Osteoblast (primary cell): ENCODE data around the gene RNU1-2. TPM values are rescaled to one million over a fixed set of nuclear protein-coding genes. Genes with fewer than 3 reads are reported as not detected.
"Not testable (repeated sequence)": the region's sequence is repeated elsewhere in the genome, so short reads cannot be mapped to it uniquely, and the experiment has no call there.

Experiments
- DNase-seq: peaks from one replicate; pipeline ENCODE4 v3.0.0; 2011; ENCODE audit warnings: low spot score, mixed read lengths; ENCODE audit not compliant: insufficient read length; ENCODE audit errors: missing footprints
- H2AFZ ChIP-seq: 2 replicates; pipeline ENCODE4 v1.6.0; 2011; ENCODE audit warnings: mild to moderate bottlenecking, low read length
- H3K27ac ChIP-seq: 2 replicates; pipeline ENCODE4 v1.5.1; 2011; ENCODE audit warnings: mild to moderate bottlenecking, low read depth, low read length, moderate library complexity
- H3K27me3 ChIP-seq: 2 replicates; pipeline ENCODE4 v1.6.0; 2012; ENCODE audit warnings: mild to moderate bottlenecking, control low read depth, inconsistent platforms, low read length, moderate library complexity; ENCODE audit not compliant: insufficient read depth
- H3K36me3 ChIP-seq: 2 replicates; pipeline ENCODE4 v1.5.1; 2011; ENCODE audit warnings: mild to moderate bottlenecking, low read length, control low read depth, moderate library complexity; ENCODE audit not compliant: insufficient read depth
- H3K4me1 ChIP-seq: 2 replicates; pipeline ENCODE4 v1.5.1; 2011; ENCODE audit warnings: mild to moderate bottlenecking, low read length, control low read depth, moderate library complexity; ENCODE audit not compliant: insufficient read depth
- H3K4me2 ChIP-seq: 2 replicates; pipeline ENCODE4 v1.6.0; 2011; ENCODE audit warnings: mild to moderate bottlenecking, low read length; ENCODE audit not compliant: insufficient read depth
- H3K4me3 ChIP-seq: fragments of 200-600 bp; sonication (generic); 3 replicates; pipeline ENCODE4 v1.5.1; 2012; ENCODE audit warnings: mild to moderate bottlenecking, low read length, inconsistent platforms; ENCODE audit not compliant: insufficient read depth
- H3K79me2 ChIP-seq: 2 replicates; pipeline ENCODE4 v1.6.0; 2012; ENCODE audit warnings: mild to moderate bottlenecking, low read length, control low read depth, inconsistent platforms; ENCODE audit not compliant: insufficient read depth
- H3K9me3 ChIP-seq: 2 replicates; pipeline ENCODE4 v1.5.1; 2011; ENCODE audit warnings: low read depth, low read length, control low read depth
- H4K20me1 ChIP-seq: 2 replicates; pipeline ENCODE4 v1.6.0; 2012; ENCODE audit warnings: mild to moderate bottlenecking, low read length, control low read depth; ENCODE audit not compliant: insufficient read depth
- CTCF ChIP-seq: IDR thresholded peaks from 2 replicates; pipeline ENCODE4 v1.5.1; 2011; ENCODE audit warnings: mild to moderate bottlenecking, low read depth, low read length, moderate library complexity; ENCODE audit errors: extremely low read depth
- total RNA-seq: library from RNA; depleted of rRNA; stranded (reverse); fragments of >200 nt; gene quantifications from 2 replicates; pipeline ENCODE4 v1.2.3, GENCODE V29; 2012

RNU1-2 gene
- total RNA-seq, 1 donor: not detected

GRCh38 chr1:16907870-16908758, 12.3 kb downstream of the RNU1-2 start:
- H3K9me3 ChIP-seq: no peaks in the 10 kb centered on the region
- H3K36me3 ChIP-seq: no peaks in the 10 kb centered on the region
- TF ChIP-seq CTCF: no peak
- no peak overlapping the region for H3K4me2 ChIP-seq
- H3K4me1 ChIP-seq: peaks cover 20% of the 10 kb centered on the region
- no peak overlapping the region for H3K4me3 ChIP-seq
- H3K27me3 ChIP-seq: no peaks in the 10 kb centered on the region
- H2AFZ ChIP-seq: no peak overlapping the region
- DNase-seq: peak; percentile 11
- no peaks in the 10 kb centered on the region for H3K79me2 ChIP-seq
- H4K20me1 ChIP-seq: no peaks in the 10 kb centered on the region
- H3K27ac ChIP-seq: no peak overlapping the region

DNA sequence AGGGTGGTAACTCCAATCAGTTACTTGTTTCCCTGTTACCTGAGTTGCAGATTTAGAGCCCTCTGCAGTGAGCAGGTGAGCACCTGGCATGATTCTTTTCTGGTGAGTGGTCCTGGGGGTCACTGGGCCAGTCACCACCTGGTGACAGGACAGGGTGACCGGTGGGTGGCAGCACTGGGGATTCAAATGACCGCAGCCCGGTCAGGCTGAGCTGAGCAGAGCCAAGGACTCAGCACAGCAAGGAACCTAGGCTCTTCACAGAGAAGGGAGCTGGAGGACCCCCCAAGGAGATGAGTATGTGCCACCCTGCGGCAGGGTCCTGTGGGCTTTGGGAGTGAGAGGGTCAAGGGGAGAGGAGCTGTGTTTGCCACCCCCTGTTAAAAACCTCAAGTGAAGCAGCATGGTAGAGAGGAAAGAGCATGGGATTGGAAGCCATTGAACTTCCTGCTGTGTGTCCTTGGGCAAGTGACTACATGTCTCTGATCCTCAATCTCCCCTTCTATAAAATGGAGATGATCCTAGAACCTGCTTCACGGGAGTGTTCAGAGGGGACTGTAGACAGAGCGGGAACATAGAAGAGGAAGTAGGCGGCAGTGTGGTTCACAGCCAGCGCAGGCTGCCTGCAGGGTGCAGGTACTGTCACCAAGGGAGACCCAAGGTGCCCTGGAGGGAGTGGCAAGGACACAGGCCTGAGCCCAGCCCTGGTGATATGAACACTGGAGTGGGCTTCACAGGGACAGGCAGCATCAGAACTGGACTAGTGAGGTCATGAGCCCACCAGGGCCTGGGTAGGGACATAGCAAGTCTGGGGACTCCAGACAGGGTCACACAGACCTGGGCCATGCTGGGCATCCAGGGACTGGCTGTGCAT, 16.3 kb downstream of the RNU1-2 start:
- H3K4me3 ChIP-seq, H2AFZ ChIP-seq, H3K4me2 ChIP-seq, H3K4me1 ChIP-seq, H3K27me3 ChIP-seq, H3K79me2 ChIP-seq, H4K20me1 ChIP-seq, H3K9me3 ChIP-seq, H3K27ac ChIP-seq, H3K36me3 ChIP-seq: not testable (repeated sequence)
- peak; percentile 70 for DNase-seq

DNA sequence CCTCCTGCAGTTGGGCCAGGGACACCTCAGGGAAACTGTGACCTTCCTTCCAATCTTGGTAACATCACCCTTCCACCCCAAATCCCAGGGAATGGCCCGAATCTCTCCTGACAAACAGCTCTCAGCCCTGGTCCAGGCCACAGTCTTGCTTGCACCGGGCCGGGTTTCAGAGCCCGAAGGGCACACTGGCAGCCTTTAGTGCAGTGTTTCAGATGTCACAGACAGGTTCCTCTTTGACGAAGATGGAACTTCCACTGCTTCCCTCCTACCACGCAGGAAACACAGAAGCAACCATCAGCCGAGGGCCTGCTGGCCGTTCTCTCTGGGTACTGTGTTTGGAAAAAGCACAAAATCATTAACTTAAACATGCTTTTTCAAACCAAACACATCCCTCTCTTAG, 17.0 kb downstream of the RNU1-2 start:
- not testable (repeated sequence) for H3K4me1 ChIP-seq, H3K36me3 ChIP-seq, H3K4me3 ChIP-seq, H3K9me3 ChIP-seq, H2AFZ ChIP-seq, H3K4me2 ChIP-seq, DNase-seq, H3K27me3 ChIP-seq, H4K20me1 ChIP-seq, H3K27ac ChIP-seq, H3K79me2 ChIP-seq

DNA sequence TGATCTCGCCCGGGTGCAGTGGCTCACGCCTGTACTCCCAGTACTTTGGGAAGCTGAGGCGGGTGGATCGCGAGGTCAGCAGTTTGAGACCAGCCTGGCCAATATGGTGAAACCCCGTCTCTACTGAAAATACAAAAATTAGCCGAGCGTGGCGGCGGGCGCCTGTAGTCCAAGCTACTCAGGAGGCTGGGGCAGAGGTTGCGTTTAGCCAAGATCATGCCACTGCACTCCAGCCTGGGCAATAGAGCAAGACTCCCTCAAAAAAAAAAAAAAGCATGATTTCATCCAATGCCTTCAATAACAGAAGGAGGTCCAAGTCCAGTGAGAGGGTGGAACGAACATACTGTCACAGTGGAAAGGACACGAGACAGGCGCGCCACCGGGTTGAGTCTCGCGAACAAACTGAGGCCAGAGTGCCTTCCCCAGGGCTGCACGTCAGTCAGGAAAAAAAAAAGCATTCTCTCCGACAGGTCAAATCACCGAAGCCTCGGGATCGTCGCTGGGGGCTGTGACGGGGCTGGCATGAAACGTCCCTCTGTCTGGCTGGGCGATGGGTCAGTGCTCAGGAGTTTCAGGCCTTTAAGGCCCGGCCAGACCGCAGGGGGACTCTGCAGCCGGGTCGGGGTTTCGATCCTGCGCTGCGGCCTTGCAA, 17.5 kb downstream of the RNU1-2 start:
- no peak for DNase-seq
- Histone ChIP-seq H3K4me1 (peaks cover 4% of the 10 kb centered on the region), H3K4me3 (peak overlapping the region; percentile 86), H3K27me3 (no peaks in the 10 kb centered on the region), H3K4me2 (peak overlapping the region; percentile 92), H3K79me2 (no peaks in the 10 kb centered on the region), H3K27ac (peak overlapping the region; percentile 12), H4K20me1 (no peaks in the 10 kb centered on the region), H2AFZ (peak overlapping the region; percentile 100), H3K9me3 (no peaks in the 10 kb centered on the region), H3K36me3 (no peaks in the 10 kb centered on the region)
- TF ChIP-seq CTCF: no peak
